Measurements from ENCODE around the gene PDIK1L.

- TF ChIP-seq GATA2 (IDR thresholded peaks at IDR 0.05; ENCODE audit: low read depth, low read length) (no peak), GATA3 (IDR thresholded peaks at IDR 0.05; ENCODE audit: low read depth, low read length) (no peak)
Observed at GRCh38 chr1:26126321-26127084, 14.9 kb downstream of the PDIK1L start.
